Erythroblast (primary cell): ENCODE measurements around the gene GPR137.
A peak's percentile ranks its signal among the peaks of the same experiment; 100 is the strongest.
"Not testable (repeated sequence)": the region's sequence is repeated elsewhere in the genome, so short reads cannot be mapped to it uniquely, and the experiment has no call there.

ENCODE experiments used
- DNase-seq, 2 experiments: peaks; one replicate each; lab custom pipeline; 2025; lab: John Stamatoyannopoulos, UW
- GATA1 ChIP-seq: IDR thresholded peaks from 2 replicates; pipeline ENCODE4 v1.6.1; 2011; ENCODE audit warnings: low read depth, mild to moderate bottlenecking, control low read depth, low read length, moderate library complexity
- POLR2A ChIP-seq: IDR thresholded peaks from 2 replicates; pipeline ENCODE4 v1.6.1; 2011; ENCODE audit warnings: mild to moderate bottlenecking, low read length

The GPR137 gene

DNA sequence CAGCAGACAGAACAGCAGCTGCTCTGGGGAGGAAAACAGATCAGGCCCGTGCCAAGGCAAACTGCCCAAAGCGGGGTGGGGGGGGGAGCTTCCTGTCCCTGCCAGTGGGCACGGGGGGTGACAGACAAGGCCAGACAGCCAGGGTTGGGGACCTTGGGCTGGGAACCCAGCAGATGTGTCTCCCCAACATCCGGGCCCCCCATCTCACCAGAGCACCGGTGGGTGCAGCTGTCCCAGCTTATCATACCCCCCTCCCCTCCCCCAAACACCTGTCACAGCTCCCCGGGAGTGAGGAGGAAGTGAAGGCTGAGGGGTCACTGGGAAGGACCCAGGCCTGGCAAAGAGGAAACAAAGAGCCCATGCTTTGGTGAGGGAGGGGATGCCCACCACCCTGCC is 40.2 kb upstream of the GPR137 start:
- TF ChIP-seq GATA1 (no peak), POLR2A (no peak)
- DNase-seq, result no peak

DNA sequence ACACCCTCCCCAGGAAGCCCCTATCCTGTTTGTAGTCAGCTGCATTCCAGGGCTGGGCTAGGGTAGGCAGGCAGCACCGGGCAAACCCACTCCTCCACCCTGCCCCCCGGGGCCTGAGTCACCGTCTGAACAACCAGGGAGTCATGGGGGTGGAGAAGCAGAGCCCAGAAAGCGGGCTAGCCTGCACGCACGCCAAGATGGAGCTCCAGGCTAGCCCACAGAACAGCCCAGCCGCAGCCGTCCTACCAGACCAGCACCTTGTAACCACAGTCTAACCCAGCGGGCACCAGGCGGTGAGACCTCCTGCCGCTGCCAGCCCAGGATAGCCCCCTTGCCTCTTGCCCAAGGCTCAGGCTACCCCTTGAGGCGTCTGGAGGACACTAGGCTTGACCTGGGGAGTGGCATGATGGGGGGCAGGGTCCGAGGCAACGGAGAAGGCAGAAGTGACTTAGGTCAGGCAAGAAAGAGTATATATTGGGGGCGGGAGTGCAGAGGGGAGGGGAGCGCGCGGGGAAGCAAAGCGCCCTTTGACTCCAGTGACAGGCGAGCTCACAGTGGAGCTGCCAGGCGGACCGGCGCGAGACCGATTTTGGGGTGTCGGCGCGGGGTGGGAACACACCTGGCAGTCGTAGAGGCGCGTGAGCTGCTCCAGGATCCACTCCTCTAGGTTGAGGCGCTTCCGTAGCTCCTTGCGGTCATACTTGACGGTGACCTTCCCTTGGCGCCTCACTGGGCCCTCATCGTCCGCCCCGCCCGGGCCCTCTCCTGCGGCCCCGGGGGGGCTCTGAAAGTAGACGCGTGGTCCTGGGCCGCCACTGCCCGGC is 39.6 kb upstream of the GPR137 start:
- no peak for TF ChIP-seq GATA1
- peak; percentile 54 for TF ChIP-seq POLR2A
- peak; percentile 81 for DNase-seq

DNA sequence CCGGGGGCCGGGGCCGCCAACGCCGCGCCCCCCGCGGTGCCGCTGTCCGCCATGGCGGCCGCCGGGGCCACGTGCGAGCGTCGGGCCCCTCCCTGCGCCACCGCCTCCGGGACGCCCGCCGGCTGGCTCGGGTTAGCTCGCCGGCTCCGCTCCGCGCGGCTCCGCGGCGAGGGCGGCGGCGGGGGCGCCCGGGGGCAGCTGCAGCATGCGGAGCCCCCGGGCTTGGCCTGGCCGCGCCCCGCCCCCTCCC is 39.1 kb upstream of the GPR137 start:
- not testable (repeated sequence) for DNase-seq

DNA sequence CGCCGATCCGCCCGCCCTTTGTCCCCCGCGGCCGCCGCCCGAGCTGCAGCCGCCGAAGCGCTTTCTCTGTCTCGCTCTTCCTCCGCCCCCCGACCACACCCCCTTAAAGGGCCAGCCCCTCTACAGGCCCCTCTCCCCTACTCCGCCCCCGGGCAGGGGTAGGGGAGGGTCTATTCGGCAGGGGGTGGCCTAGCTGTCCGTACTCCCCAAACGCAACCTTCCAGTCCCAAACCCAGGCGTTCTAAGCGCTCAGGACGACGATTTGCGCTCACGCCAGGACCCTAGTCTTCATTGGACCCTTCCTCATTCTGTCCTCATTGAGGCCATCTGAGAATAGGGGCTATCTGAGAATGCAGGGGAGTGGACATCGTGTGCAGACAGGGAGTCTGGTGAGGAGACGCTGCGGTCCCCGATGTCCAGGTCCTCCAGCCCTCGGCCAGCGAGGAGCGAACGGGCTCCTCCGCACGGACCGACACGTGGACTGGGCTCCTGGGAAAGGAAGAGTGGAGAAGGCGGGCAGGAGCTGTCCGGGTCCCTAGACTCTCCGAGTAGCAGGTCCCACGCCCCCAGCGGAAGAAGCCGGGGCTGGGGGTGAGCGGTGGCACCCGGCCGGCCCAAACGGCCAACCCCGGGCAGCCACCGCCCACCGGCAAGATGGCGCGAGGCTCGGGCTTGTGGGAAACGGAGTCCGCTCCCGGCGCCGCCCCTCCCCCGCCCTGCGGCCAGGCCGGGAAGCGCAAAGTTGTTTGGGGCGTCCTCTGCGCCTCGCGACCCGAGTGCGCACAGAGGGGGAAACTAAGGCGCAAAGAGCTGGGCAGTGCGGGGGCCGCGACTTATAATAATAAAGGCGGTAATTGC is 38.5 kb upstream of the GPR137 start, which contains the start of gene PPP1R14B:
Gene PPP1R14B (minus strand): TSS at position 73 of the 858 bp plus-strand sequence. CDS start 270 bp downstream, outside the sequence.
- peak; percentile 87 to 90 for DNase-seq
- TF ChIP-seq GATA1 (no peak), POLR2A (peak; percentile 62)

DNA sequence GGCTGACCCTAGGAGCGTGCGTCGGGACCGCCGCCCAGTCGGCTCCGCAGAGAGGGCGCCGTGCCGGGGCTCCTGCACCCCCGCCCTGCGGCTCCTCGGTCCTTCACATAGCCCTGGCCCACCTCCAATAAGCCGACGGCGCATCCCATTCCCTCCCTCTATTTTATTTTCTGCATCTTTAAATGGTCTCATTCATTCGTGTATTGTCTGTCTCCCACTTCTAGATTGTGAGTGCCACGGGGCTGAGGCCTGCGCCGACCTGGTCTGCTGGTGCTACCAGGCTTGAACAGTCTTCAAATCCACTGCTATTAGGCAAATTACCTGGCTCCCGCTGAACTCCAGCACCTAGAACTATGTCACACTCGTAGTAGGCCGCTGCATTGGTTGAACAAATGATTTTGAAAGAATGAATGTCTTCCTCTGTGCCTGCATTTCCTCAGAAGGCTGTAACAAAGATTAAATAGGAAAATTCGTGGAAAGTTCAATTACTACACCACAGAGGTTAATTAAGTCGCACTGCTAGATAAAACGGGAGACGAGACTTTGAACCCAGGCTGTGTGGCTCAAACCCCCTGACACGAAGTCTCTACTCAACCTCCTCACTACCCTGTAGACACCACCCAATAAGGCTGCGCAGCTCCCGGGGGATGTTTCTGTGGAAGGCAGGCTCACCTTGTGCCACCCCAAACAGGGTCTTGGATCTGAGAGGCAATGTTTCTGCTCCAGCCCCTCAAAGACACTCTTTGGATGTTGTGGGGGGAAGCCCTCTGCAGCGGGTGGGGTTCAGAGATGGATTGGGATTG is 37.7 kb upstream of the GPR137 start:
- no peak for DNase-seq
- no peak for TF ChIP-seq POLR2A

DNA sequence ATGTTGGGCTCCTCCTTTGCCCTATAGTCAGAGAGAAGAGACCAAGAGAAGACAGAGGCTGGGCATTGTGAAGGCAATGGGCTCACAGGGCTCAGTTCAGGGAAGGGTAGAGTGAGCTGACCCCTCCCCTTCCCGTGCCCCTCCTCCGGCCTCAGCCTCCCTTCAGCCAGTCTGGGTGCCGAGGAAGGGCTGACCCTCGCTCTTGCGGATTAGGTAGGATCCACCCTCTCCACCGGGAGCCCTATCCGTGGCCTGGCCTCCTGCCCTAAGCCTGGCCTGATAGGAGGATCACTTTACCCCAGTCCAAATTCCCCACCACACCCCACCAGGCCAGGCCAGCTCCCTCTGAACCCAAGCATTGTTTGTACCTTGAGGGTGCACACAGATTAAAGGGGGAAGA is 37.1 kb upstream of the GPR137 start:
- TF ChIP-seq POLR2A, result no peak
- no peak for TF ChIP-seq GATA1
- no peak for DNase-seq

DNA sequence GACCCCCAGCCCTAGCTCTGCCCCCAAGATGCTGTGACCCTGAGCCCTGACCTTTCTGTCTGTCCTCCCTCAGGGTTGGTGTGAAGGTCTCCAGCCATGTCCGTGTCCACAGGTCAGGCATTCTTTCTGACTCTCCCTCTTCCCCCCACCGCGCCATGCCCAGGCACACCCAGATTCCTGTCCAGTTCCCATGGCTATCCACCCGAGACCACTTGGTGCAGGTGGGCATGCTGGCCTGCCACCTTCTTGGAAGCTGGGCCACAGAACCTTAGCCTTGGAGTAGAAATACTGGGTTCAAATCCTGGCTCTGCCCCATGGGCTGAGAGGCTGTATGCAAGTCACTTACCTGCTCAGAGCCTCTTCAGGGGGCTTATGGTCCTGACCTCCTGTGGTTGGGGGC is 36.6 kb upstream of the GPR137 start:
- TF ChIP-seq POLR2A (no peak), GATA1 (no peak)
- DNase-seq, result no peak

DNA sequence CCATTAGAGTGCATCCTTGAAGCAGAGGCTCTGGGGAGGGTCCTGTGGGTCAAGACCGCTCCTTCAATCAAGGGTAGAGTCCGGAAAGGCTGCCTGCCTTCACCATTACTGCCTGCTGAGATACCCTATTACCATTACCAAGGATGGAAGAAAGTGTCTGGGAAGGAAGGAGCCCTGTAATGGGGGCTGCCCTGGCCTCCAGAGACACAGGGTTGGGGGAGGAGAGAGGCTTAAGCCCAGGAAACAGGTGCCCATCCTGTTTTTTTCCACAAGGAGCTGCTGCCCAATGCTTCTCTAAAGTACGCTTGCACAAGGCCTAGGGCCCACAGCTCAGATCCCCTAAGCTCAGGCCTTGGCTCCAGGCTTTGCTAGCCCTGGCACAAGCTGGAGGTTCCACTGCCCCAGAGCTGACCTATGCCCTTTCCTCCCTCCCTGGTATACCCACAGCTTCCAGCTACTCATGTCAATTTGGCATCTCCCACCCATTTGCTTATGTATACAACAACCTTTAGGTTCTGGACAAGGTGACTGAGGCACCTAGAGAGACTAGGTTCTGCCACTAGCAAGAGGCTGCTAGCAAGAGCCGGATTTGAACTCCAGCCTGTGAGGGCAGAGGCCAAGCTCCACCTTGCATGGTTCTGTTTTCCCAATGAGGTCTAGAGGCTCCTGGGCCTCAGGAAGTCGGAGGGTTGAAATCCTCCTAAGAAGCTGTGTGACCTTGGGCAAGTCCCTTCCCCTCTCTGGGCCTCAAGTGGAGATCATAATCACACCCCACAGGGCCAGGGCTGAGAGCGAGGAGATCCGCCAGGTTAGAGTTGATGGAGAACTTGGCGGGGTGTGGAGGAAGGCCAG is 35.9 kb upstream of the GPR137 start:
- TF ChIP-seq GATA1, result no peak
- TF ChIP-seq POLR2A, result no peak
- peak; percentile 47 to 54 for DNase-seq

DNA sequence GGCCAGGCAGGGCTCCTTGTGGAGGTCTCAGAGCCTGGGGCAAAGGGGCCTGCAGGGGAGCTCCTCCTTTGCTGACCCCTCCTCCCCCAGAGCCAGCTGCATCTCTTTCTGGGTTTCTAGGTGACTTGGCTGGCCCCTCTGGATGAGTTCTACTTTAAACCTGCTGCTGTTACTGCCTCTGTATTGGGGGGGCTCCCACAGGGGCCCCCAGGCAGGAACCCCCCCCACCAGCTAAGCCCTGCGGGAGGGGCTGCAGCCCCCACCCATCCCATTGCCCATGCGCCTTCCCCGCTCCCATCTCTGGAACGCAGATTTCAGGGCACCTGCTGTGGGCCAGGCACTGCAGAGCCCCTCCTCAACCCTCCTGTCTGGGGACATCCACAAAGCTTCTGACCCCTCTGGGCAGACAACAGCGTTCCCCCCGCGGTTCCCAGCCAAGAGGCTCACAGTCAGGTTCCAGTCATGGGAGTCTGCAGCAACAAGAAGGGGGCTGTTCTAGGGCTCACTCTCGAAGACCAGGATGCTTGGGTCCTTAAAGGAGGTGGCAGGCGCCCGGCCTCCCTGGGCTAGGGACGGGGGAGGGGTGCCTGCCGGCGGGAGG is 35.1 kb upstream of the GPR137 start:
- DNase-seq, result peak in 1 of 2 experiments; percentile 73
- no peak for TF ChIP-seq POLR2A
- TF ChIP-seq GATA1, result no peak

DNA sequence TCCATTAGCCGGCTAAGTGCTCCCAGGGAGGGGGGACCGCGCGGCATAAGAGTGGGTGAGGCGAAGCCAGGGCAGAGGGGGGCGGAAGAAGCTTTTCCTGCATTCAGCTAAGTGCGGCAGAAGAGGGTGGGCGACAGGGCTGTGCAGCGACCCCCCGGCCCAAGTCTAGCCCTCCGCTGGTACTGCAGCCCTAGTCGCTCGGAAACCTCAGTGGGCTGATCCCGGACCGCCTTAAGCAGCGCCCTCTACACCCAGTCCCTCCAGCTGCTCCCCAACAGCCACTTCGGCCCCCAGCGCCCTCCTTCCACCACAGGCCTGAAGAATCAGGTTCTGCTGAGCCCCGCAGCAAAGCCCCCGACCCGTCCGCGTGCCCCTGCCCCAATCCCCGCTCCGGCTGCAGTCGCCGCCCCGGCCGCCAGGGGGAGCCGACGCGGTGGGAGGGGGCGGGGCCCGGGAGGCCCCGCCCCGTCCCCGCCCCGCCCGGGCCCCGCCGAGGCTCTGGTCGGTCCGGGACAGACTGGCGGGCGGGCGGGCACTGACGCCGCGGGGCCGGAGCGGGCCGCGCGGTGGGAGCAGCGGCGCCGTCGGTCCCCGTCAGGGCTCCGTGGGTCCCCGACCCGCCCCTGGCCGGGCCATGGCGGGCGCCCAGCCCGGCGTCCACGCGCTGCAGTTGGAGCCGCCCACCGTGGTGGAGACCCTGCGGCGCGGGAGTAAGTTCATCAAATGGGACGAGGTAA is 34.5 kb upstream of the GPR137 start, which contains the start of gene PLCB3:
Gene PLCB3 (plus strand): TSS at position 515 of the 737 bp plus-strand sequence. CDS start 120 bp downstream, at position 635.
- peak; percentile 72 to 85 for DNase-seq
- peak; percentile 53 for TF ChIP-seq POLR2A
- no peak for TF ChIP-seq GATA1

DNA sequence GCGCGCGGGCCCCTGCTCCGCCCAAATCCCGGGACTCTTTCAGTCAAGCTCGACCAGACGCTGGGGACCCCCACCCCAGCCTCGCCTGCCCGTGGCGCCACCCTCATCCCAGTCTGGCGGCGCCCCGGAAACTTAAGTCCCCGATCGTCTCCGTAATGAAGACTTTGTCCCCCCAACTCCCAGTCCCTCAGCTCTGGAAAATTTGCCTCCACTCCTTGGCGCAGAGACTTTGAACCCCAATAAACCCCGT is 34.0 kb upstream of the GPR137 start:
- TF ChIP-seq POLR2A (peak; percentile 15), GATA1 (no peak)
- no peak for DNase-seq
